Trophoblast cell (in vitro differentiated cells and primary cell): Measurements from ENCODE around the gene TXNDC5.

Source experiments
- DNase-seq, 2 donors: peaks; one replicate each; pipeline ENCODE4 v3.0.0-alpha.2; 2016
- H2AFZ ChIP-seq: 2 replicates; pipeline ENCODE4 v1.6.1; 2013; ENCODE audit warnings: low read length, moderate library complexity, mild to moderate bottlenecking; ENCODE audit not compliant: insufficient read depth, poor library complexity
- H2AK5ac ChIP-seq: 2 replicates; pipeline ENCODE4 v1.6.1; 2013; ENCODE audit warnings: mild to moderate bottlenecking, low read length
- H2BK120ac ChIP-seq: 2 replicates; pipeline ENCODE4 v1.6.1; 2013; ENCODE audit warnings: low read length, mild to moderate bottlenecking, moderate library complexity; ENCODE audit not compliant: insufficient read depth, poor library complexity
- H2BK12ac ChIP-seq: 2 replicates; pipeline ENCODE4 v1.6.1; 2013; ENCODE audit warnings: mild to moderate bottlenecking, low read length, moderate library complexity
- H2BK5ac ChIP-seq: 2 replicates; pipeline ENCODE4 v1.6.1; 2013; ENCODE audit warnings: low read length, low read depth, moderate library complexity, mild to moderate bottlenecking; ENCODE audit not compliant: poor library complexity
- H3K14ac ChIP-seq: 2 replicates; pipeline ENCODE4 v1.6.1; 2013; ENCODE audit warnings: mild to moderate bottlenecking, low read length
- H3K18ac ChIP-seq: 2 replicates; pipeline ENCODE4 v1.6.1; 2013; ENCODE audit warnings: mild to moderate bottlenecking, low read length
- H3K23ac ChIP-seq: 2 replicates; pipeline ENCODE4 v1.6.1; 2013; ENCODE audit warnings: low read length
- H3K27ac ChIP-seq: 2 replicates; pipeline ENCODE4 v1.5.1; 2013; ENCODE audit warnings: low read depth, mild to moderate bottlenecking, inconsistent platforms, low read length, moderate library complexity
- H3K27me3 ChIP-seq: 2 replicates; pipeline ENCODE4 v1.6.1; 2013; ENCODE audit warnings: inconsistent platforms, mild to moderate bottlenecking, low read length, moderate library complexity; ENCODE audit not compliant: insufficient read depth
- H3K36me3 ChIP-seq, 2 experiments: 1 replicate in 1 of 2; 2 replicates in 1 of 2; pipeline ENCODE4 v1.6.1; 2013; ENCODE audit warnings: low read length in 2 of 2, mild to moderate bottlenecking in 2 of 2, moderate library complexity in 1 of 2; ENCODE audit not compliant: insufficient read depth in 2 of 2, control insufficient read depth in 1 of 2
- H3K4ac ChIP-seq: 2 replicates; pipeline ENCODE4 v1.6.1; 2013; ENCODE audit warnings: low read depth, mild to moderate bottlenecking, low read length, moderate library complexity
- H3K4me1 ChIP-seq, 2 experiments: 1 replicate in 1 of 2; 2 replicates in 1 of 2; pipeline ENCODE4 v1.6.1; 2013; ENCODE audit warnings: low read length in 2 of 2, mild to moderate bottlenecking in 2 of 2, moderate library complexity in 1 of 2; ENCODE audit not compliant: insufficient read depth in 2 of 2, control insufficient read depth in 1 of 2
- H3K4me2 ChIP-seq: 2 replicates; pipeline ENCODE4 v1.6.1; 2013; ENCODE audit warnings: inconsistent platforms, mild to moderate bottlenecking, low read length, moderate library complexity
- H3K4me3 ChIP-seq: 2 replicates; pipeline ENCODE4 v1.5.1; 2013; ENCODE audit warnings: mild to moderate bottlenecking, low read depth, low read length, inconsistent platforms
- H3K79me1 ChIP-seq: one replicate; pipeline ENCODE4 v1.6.1; 2013; ENCODE audit warnings: low read length
- H3K79me2 ChIP-seq: 2 replicates; pipeline ENCODE4 v1.6.1; 2013; ENCODE audit warnings: low read length, mild to moderate bottlenecking; ENCODE audit not compliant: control insufficient read depth, insufficient read depth, poor library complexity
- H3K9ac ChIP-seq: 2 replicates; pipeline ENCODE4 v1.6.1; 2013; ENCODE audit warnings: mild to moderate bottlenecking, low read length
- H3K9me3 ChIP-seq: 2 replicates; pipeline ENCODE4 v1.6.1; 2013; ENCODE audit warnings: low read depth, mild to moderate bottlenecking, control low read depth, inconsistent platforms, low read length; ENCODE audit not compliant: insufficient read depth
- H4K12ac ChIP-seq: 2 replicates; pipeline ENCODE4 v1.6.1; 2013; ENCODE audit warnings: low read depth, mild to moderate bottlenecking, low read length, moderate library complexity
- H4K8ac ChIP-seq: 2 replicates; pipeline ENCODE4 v1.6.1; 2013; ENCODE audit warnings: low read depth, mild to moderate bottlenecking, low read length, moderate library complexity
- H4K91ac ChIP-seq: one replicate; pipeline ENCODE4 v1.6.1; 2013; ENCODE audit warnings: low read depth, mild to moderate bottlenecking, low read length, moderate library complexity
- WGBS: extraction: QIAGEN DNeasy Blood & Tissue Kit; methylation state at CpG from one replicate; pipeline ENCODE4 v1.1.7; 2013; ENCODE audit warnings: missing lambda C conversion rate; ENCODE audit not compliant: insufficient read length, insufficient coverage; ENCODE audit errors: extremely low coverage; 5-methylcytosine and 5-hydroxymethylcytosine counted together

The TXNDC5 gene

DNA sequence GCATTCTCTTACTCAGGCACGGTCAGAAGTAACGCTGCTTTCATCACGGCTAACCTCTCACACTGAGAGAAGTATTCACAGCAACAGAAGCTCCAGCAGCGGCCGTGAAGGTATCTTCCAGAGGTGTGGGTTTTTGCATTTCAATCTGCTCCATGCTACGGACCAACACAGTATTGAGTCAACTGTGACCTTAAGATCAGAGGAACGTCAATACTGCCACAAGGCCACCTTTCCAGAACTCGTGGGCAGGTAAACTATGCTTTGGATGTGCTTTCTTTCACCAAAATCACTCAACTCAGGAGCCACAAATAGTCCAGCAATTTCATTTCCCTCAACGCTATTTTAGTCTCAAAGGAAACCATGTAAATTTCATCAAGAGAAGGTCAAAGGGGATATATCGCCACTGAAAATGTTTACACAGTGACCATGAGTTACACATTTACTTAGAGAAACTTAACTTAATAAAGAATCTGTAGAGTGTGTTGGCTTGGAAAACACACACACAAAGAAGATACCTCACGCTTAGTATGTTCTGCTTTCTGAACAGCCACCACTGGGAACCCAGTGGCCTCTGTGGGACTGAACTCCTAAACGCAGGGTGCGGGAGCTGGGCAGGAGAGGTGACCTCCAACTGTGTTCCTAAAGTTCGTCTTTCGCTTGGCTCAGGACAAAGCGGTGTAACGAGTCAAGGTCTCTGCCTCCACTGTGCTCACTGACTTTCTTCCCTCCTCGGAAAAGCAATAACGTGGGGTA is 27.9 kb downstream of the TXNDC5 start:
- Histone ChIP-seq H2BK5ac (no peak overlapping the region), H4K8ac (no peak overlapping the region), H3K27me3 (no peaks in the 10 kb centered on the region), H2BK12ac (no peak overlapping the region), H3K23ac (no peak overlapping the region), H4K91ac (no peak overlapping the region), H3K9ac (no peak overlapping the region), H4K12ac (no peak overlapping the region), H3K4ac (no peak overlapping the region), H3K4me1 (no peaks in the 10 kb centered on the region), H3K4me3 (no peak overlapping the region), H3K18ac (no peak overlapping the region), H3K36me3 (peaks cover 36 to 67% of the 10 kb centered on the region in 2 experiments), H3K27ac (no peak overlapping the region), H3K4me2 (no peak overlapping the region), H2AK5ac (no peak overlapping the region), H3K79me1 (no peaks in the 10 kb centered on the region), H3K9me3 (no peaks in the 10 kb centered on the region), H2BK120ac (no peak overlapping the region), H2AFZ (no peak overlapping the region), H3K14ac (no peak overlapping the region), H3K79me2 (no peaks in the 10 kb centered on the region)
- no CpG with 5 or more reads among the region's 19 CpGs for WGBS
- no peak for DNase-seq

- no peak overlapping the region for H3K4me2 ChIP-seq
- H2BK120ac ChIP-seq = no peak overlapping the region
- no peak overlapping the region for H3K23ac ChIP-seq
- no peaks in the 10 kb centered on the region for H3K4me1 ChIP-seq
- no peak overlapping the region for H2AFZ ChIP-seq
- peak; percentile 56 to 85 for DNase-seq
- H4K8ac ChIP-seq = no peak overlapping the region
- no peak overlapping the region for H3K18ac ChIP-seq
- no peak overlapping the region for H3K27ac ChIP-seq
- H3K79me1 ChIP-seq = no peaks in the 10 kb centered on the region
- WGBS = no CpG with 5 or more reads among the region's 8 CpGs
- H3K79me2 ChIP-seq = no peaks in the 10 kb centered on the region
- H2BK5ac ChIP-seq = no peak overlapping the region
- no peaks in the 10 kb centered on the region for H3K27me3 ChIP-seq
- no peak overlapping the region for H2BK12ac ChIP-seq
- no peak overlapping the region for H2AK5ac ChIP-seq
- H3K4ac ChIP-seq = no peak overlapping the region
- no peak overlapping the region for H3K9ac ChIP-seq
- H3K36me3 ChIP-seq = peaks cover 29 to 59% of the 10 kb centered on the region in 2 experiments
- H3K9me3 ChIP-seq = no peaks in the 10 kb centered on the region
- H3K4me3 ChIP-seq = no peak overlapping the region
- no peak overlapping the region for H4K12ac ChIP-seq
- no peak overlapping the region for H3K14ac ChIP-seq
- no peak overlapping the region for H4K91ac ChIP-seq
Measured at GRCh38 chr6:7881765-7882500, 28.7 kb downstream of the TXNDC5 start.

DNA sequence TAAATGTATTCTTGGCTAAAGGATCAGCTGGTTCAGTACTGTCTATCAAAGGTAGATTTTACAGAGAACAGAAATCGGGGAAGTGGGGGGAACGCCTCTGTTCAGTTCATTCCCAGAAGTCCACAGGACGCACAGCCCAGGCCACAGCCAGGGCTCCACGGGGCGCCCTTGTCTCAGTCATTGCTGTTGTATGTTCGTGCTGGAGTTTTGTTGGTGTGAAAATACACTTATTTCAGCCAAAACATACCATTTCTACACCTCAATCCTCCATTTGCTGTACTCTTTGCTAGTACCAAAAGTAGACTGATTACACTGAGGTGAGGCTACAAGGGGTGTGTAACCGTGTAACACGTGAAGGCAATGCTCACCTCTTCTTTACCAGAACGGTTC is 29.9 kb downstream of the TXNDC5 start:
- WGBS = no CpG with 5 or more reads among the region's 9 CpGs

GRCh38 chr6:7879980-7880717 is 30.4 kb downstream of the TXNDC5 start:
- WGBS = no CpG with 5 or more reads among the region's 13 CpGs
- no peak overlapping the region for H3K4ac ChIP-seq
- no peaks in the 10 kb centered on the region for H3K9me3 ChIP-seq

More for the DNA sequence above, 29.9 kb downstream of the TXNDC5 start:
- no peaks in the 10 kb centered on the region for H3K79me1 ChIP-seq
- peaks cover 23 to 49% of the 10 kb centered on the region in 2 experiments for H3K36me3 ChIP-seq
- no peak overlapping the region for H3K4me2 ChIP-seq
- H4K91ac ChIP-seq = no peak overlapping the region
- no peak overlapping the region for H3K9ac ChIP-seq
- no peak overlapping the region for H4K12ac ChIP-seq
- H2BK120ac ChIP-seq = no peak overlapping the region
- no peak overlapping the region for H2BK5ac ChIP-seq
- H2BK12ac ChIP-seq = no peak overlapping the region
- no peaks in the 10 kb centered on the region for H3K27me3 ChIP-seq
- no peak overlapping the region for H3K14ac ChIP-seq
- H3K4me3 ChIP-seq = no peak overlapping the region
- no peak overlapping the region for H2AK5ac ChIP-seq
- H3K23ac ChIP-seq = no peak overlapping the region
- no peaks in the 10 kb centered on the region for H3K79me2 ChIP-seq
- DNase-seq = no peak
- H2AFZ ChIP-seq = no peak overlapping the region
- no peak overlapping the region for H3K18ac ChIP-seq
- H4K8ac ChIP-seq = no peak overlapping the region
- no peaks in the 10 kb centered on the region for H3K4me1 ChIP-seq
- H3K27ac ChIP-seq = no peak overlapping the region
- H3K9me3 ChIP-seq = no peaks in the 10 kb centered on the region
- H3K4ac ChIP-seq = no peak overlapping the region

More at GRCh38 chr6:7879980-7880717, 30.4 kb downstream of the TXNDC5 start:
- Histone ChIP-seq H2AFZ (no peak overlapping the region), H2BK12ac (no peak overlapping the region), H3K36me3 (peaks cover 23 to 46% of the 10 kb centered on the region in 2 experiments), H4K91ac (no peak overlapping the region), H4K12ac (no peak overlapping the region), H3K4me1 (no peaks in the 10 kb centered on the region), H3K9ac (no peak overlapping the region), H2BK120ac (no peak overlapping the region), H3K27me3 (no peaks in the 10 kb centered on the region), H3K14ac (no peak overlapping the region), H2BK5ac (no peak overlapping the region), H3K18ac (no peak overlapping the region), H3K23ac (no peak overlapping the region), H2AK5ac (no peak overlapping the region), H3K79me2 (no peaks in the 10 kb centered on the region), H4K8ac (no peak overlapping the region), H3K27ac (no peak overlapping the region), H3K4me2 (no peak overlapping the region), H3K4me3 (no peak overlapping the region), H3K79me1 (no peaks in the 10 kb centered on the region)
- no peak for DNase-seq
